HepG2 (cell line): ENCODE results near the gene CACNA1H. TPM values are rescaled to one million over a fixed set of nuclear protein-coding genes. Genes with fewer than 3 reads are reported as not detected.

Experiments
- AGO2 ChIP-seq: fragments of 200-400 bp; formaldehyde crosslinking; optimal IDR thresholded peaks from 2 replicates; pipeline ENCODE3; 2017; ENCODE audit warnings: mild to moderate bottlenecking, low read depth, low read length, moderate library complexity
- ATF5 ChIP-seq: sonication (generic); formaldehyde crosslinking; IDR thresholded peaks from 2 replicates; pipeline ENCODE4 v1.4.0; 2020; ENCODE audit warnings: mild to moderate bottlenecking, low read depth, missing genetic modification reagents
- SKI ChIP-seq: fragments of 450-650 bp; IDR thresholded peaks from one replicate; pipeline ENCODE4 v1.6.1; 2018; ENCODE audit warnings: mild to moderate bottlenecking; ENCODE audit not compliant: partially characterized antibody
- SMARCE1 ChIP-seq: fragments of 450-650 bp; IDR thresholded peaks from 2 replicates; pipeline ENCODE4 v1.6.1; 2017; ENCODE audit warnings: borderline replicate concordance
- SOX6 ChIP-seq, 2 experiments: fragments of 450-650 bp in 1 of 2; sonication (generic) in 1 of 2; formaldehyde crosslinking in 1 of 2; IDR thresholded peaks; 2 replicates each; pipeline versions ENCODE4 v1.4.0 to v1.6.1; 2017 to 2020; ENCODE audit warnings: antibody characterized with exemption in 1 of 2, mild to moderate bottlenecking in 1 of 2, missing genetic modification reagents in 1 of 2
- SSRP1 ChIP-seq: IDR thresholded peaks from 2 replicates; pipeline ENCODE4 v1.6.1; 2016; ENCODE audit warnings: control low read depth
- ZMYM2 ChIP-seq: sonication (generic); formaldehyde crosslinking; IDR thresholded peaks from 2 replicates; pipeline ENCODE4 v1.8.0; 2022; ENCODE audit warnings: mild to moderate bottlenecking, missing genetic modification reagents
- ZNF121 ChIP-seq: sonication (generic); formaldehyde crosslinking; IDR thresholded peaks from 2 replicates; pipeline ENCODE4 v1.5.0; 2020; ENCODE audit warnings: mild to moderate bottlenecking, missing genetic modification reagents
- ZNF143 ChIP-seq: sonication (generic); formaldehyde crosslinking; IDR thresholded peaks from 2 replicates; pipeline ENCODE4 v1.4.0; 2020; ENCODE audit warnings: missing genetic modification reagents
- ZNF317 ChIP-seq: sonication (generic); formaldehyde crosslinking; IDR thresholded peaks from 2 replicates; pipeline ENCODE4 v1.5.0; 2020; ENCODE audit warnings: mild to moderate bottlenecking, missing genetic modification reagents
- ZNF337 ChIP-seq: sonication (generic); formaldehyde crosslinking; IDR thresholded peaks from 2 replicates; pipeline ENCODE4 v1.5.1; 2020; ENCODE audit warnings: missing genetic modification reagents, low read depth, mild to moderate bottlenecking, borderline replicate concordance
- ZNF512B ChIP-seq: sonication (generic); formaldehyde crosslinking; IDR thresholded peaks from 2 replicates; pipeline ENCODE4 v1.5.1; 2020; ENCODE audit warnings: missing genetic modification reagents, mild to moderate bottlenecking, borderline replicate concordance
- ZNF713 ChIP-seq: sonication (generic); formaldehyde crosslinking; IDR thresholded peaks from 2 replicates; pipeline ENCODE4 v1.4.0; 2020; ENCODE audit warnings: mild to moderate bottlenecking, missing genetic modification reagents
- polyA plus RNA-seq, 8 experiments: library from polyadenylated mRNA; depleted of rRNA in 3 of 8; stranded (reverse) in 7 of 8; unstranded in 1 of 8; fragments of >200 nt; fragmentation: Illumina TruSeq in 4 of 8; extraction: Trizol in 4 of 8; gene quantifications; 2 replicates each; pipeline versions ENCODE4 v1.2.1 to v1.2.3, GENCODE V29; 2011 to 2016; ENCODE audit warnings: low read depth in 4 of 8, missing spikeins in 1 of 8, mixed read lengths in 1 of 8; ENCODE audit not compliant: insufficient read depth in 1 of 8
- total RNA-seq, 5 experiments: library from RNA; depleted of rRNA; stranded (reverse); fragments of >200 nt; fragmentation: Illumina TruSeq; extraction: Trizol; gene quantifications; 2 replicates each; pipeline ENCODE4 v1.2.3, GENCODE V29; 2016; ENCODE audit warnings: low read depth in 1 of 5
- TF ChIP-seq, protein P1 (sequence below): sonication (generic); formaldehyde crosslinking; IDR thresholded peaks from 2 replicates; pipeline ENCODE4 v1.4.0; 2020; ENCODE audit warnings: mild to moderate bottlenecking, missing genetic modification reagents
- TF ChIP-seq, protein P2 (sequence below): sonication (generic); formaldehyde crosslinking; IDR thresholded peaks from 2 replicates; pipeline ENCODE4 v1.4.0; 2020; ENCODE audit warnings: missing genetic modification reagents, mild to moderate bottlenecking, borderline replicate concordance
- TF ChIP-seq, protein P3 (sequence below): sonication (generic); formaldehyde crosslinking; IDR thresholded peaks from 2 replicates; pipeline ENCODE4 v1.4.0; 2020; ENCODE audit warnings: mild to moderate bottlenecking, missing genetic modification reagents

Gene CACNA1H
- total and polyA plus RNA-seq, 2 of the 13 experiments (the other 11 are each of a cell fraction or from before 2014, with no cell fraction given), result 0.40 to 1.8 TPM

DNA sequence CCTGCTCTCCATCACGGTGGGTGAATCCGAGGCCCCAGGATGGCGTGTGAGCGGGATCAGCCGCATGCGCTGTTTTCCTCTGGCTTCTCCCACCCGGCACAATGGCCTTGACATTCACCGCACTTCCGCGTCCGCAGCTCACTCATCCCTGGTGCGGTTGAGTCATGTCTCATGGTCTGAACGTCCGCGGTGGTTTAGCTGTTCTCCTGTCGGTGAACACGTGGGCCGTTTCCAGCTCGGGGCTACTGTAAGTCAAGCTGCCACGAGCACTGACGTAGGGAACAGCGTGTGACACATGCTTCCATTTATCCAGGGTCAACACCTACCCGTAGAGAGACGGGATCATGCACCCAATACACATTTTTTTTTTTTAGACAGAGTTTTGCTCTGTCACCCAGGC, 15.3 kb upstream of the CACNA1H start (continued):
- TF ChIP-seq SOX6 (IDR thresholded peaks at IDR 0.05) (no peak), SOX6 (CRISPR knock-in tag; IDR thresholded peaks at IDR 0.05) (no peak), ZMYM2 (CRISPR knock-in tag) (no peak), ZNF713 (CRISPR knock-in tag) (no peak), ATF5 (CRISPR knock-in tag) (no peak), ZNF317 (no peak), SKI (peak; percentile 81), SMARCE1 (no peak), ZNF121 (CRISPR knock-in tag) (no peak), ZNF337 (no peak), ZNF143 (CRISPR knock-in tag) (no peak), ZNF512B (CRISPR knock-in tag) (no peak), SSRP1 (no peak), AGO2 (no peak)
- TF ChIP-seq, protein P1, sequence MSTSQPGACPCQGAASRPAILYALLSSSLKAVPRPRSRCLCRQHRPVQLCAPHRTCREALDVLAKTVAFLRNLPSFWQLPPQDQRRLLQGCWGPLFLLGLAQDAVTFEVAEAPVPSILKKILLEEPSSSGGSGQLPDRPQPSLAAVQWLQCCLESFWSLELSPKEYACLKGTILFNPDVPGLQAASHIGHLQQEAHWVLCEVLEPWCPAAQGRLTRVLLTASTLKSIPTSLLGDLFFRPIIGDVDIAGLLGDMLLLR (CRISPR knock-in tag), result no peak
- TF ChIP-seq, protein P2, sequence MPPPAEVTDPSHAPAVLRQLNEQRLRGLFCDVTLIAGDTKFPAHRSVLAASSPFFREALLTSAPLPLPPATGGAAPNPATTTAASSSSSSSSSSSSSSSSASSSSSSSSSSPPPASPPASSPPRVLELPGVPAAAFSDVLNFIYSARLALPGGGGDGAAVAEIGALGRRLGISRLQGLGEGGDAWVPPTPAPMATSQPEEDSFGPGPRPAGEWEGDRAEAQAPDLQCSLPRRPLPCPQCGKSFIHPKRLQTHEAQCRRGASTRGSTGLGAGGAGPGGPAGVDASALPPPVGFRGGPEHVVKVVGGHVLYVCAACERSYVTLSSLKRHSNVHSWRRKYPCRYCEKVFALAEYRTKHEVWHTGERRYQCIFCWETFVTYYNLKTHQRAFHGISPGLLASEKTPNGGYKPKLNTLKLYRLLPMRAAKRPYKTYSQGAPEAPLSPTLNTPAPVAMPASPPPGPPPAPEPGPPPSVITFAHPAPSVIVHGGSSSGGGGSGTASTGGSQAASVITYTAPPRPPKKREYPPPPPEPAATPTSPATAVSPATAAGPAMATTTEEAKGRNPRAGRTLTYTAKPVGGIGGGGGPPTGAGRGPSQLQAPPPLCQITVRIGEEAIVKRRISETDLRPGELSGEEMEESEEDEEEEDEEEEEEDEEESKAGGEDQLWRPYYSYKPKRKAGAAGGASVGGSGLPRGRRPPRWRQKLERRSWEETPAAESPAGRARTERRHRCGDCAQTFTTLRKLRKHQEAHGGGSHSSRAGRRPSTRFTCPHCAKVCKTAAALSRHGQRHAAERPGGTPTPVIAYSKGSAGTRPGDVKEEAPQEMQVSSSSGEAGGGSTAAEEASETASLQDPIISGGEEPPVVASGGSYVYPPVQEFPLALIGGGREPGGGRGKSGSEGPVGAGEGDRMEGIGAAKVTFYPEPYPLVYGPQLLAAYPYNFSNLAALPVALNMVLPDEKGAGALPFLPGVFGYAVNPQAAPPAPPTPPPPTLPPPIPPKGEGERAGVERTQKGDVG (CRISPR knock-in tag), result no peak
- TF ChIP-seq, protein P3, sequence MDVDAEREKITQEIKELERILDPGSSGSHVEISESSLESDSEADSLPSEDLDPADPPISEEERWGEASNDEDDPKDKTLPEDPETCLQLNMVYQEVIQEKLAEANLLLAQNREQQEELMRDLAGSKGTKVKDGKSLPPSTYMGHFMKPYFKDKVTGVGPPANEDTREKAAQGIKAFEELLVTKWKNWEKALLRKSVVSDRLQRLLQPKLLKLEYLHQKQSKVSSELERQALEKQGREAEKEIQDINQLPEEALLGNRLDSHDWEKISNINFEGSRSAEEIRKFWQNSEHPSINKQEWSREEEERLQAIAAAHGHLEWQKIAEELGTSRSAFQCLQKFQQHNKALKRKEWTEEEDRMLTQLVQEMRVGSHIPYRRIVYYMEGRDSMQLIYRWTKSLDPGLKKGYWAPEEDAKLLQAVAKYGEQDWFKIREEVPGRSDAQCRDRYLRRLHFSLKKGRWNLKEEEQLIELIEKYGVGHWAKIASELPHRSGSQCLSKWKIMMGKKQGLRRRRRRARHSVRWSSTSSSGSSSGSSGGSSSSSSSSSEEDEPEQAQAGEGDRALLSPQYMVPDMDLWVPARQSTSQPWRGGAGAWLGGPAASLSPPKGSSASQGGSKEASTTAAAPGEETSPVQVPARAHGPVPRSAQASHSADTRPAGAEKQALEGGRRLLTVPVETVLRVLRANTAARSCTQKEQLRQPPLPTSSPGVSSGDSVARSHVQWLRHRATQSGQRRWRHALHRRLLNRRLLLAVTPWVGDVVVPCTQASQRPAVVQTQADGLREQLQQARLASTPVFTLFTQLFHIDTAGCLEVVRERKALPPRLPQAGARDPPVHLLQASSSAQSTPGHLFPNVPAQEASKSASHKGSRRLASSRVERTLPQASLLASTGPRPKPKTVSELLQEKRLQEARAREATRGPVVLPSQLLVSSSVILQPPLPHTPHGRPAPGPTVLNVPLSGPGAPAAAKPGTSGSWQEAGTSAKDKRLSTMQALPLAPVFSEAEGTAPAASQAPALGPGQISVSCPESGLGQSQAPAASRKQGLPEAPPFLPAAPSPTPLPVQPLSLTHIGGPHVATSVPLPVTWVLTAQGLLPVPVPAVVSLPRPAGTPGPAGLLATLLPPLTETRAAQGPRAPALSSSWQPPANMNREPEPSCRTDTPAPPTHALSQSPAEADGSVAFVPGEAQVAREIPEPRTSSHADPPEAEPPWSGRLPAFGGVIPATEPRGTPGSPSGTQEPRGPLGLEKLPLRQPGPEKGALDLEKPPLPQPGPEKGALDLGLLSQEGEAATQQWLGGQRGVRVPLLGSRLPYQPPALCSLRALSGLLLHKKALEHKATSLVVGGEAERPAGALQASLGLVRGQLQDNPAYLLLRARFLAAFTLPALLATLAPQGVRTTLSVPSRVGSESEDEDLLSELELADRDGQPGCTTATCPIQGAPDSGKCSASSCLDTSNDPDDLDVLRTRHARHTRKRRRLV (CRISPR knock-in tag), result no peak
